BLaER1 treated with 17β-estradiol and CSF1 and Interleukin-3, amounts not matched to agents 10 nM and 100 nM (cell line): ENCODE measurements around the gene SLC2A14.
"Not testable (repeated sequence)": the region's sequence is repeated elsewhere in the genome, so short reads cannot be mapped to it uniquely, and the experiment has no call there.

Experiments used
- H3K27ac ChIP-seq, 11 experiments: shearing (Covaris generic); formaldehyde crosslinking; 2 replicates each; pipeline ENCODE4 v1.8.1; 2022
- H3K27me3 ChIP-seq, 11 experiments: shearing (Covaris generic); formaldehyde crosslinking; 2 replicates each; pipeline ENCODE4 v1.8.1; 2022
- H3K36me3 ChIP-seq, 11 experiments: shearing (Covaris generic); formaldehyde crosslinking; 2 replicates each; pipeline ENCODE4 v1.8.1; 2022
- H3K4me1 ChIP-seq, 10 experiments: shearing (Covaris generic); formaldehyde crosslinking; 2 replicates each; pipeline ENCODE4 v1.8.1; 2022
- H3K4me2 ChIP-seq, 11 experiments: shearing (Covaris generic); formaldehyde crosslinking; 2 replicates each; pipeline ENCODE4 v1.8.1; 2022
- H3K4me3 ChIP-seq, 10 experiments: shearing (Covaris generic); formaldehyde crosslinking; 2 replicates each; pipeline ENCODE4 v1.8.1; 2022
- H3K9ac ChIP-seq, 11 experiments: shearing (Covaris generic); formaldehyde crosslinking; 2 replicates each; pipeline ENCODE4 v1.8.1; 2022
- H3K9me3 ChIP-seq, 11 experiments: shearing (Covaris generic); formaldehyde crosslinking; replicated peaks in 1 of 11; 2 replicates each; pipeline ENCODE4 v1.8.1; 2022
- H4K20me1 ChIP-seq, 11 experiments: shearing (Covaris generic); formaldehyde crosslinking; 2 replicates each; pipeline ENCODE4 v1.8.1; 2022
- Cebpa-rat ChIP-seq, 11 experiments: shearing (Covaris generic); IDR thresholded peaks; 2 replicates each; pipeline ENCODE4 v1.8.1; 2022

SLC2A14 gene

GRCh38 chr12:7801460-7801859 lies 71.3 kb downstream of the SLC2A14 start:
- H3K4me1 ChIP-seq, result peaks cover 0 to 7% (median 0%) of the 10 kb centered on the region in 10 experiments; a peak in 1 of 20 replicates
- H3K4me2 ChIP-seq, result no peak overlapping the region
- no peaks in the 10 kb centered on the region for H3K9me3 ChIP-seq
- no peak for TF ChIP-seq Cebpa-rat (IDR thresholded peaks at IDR 0.05)
- no peak overlapping the region for H3K4me3 ChIP-seq
- no peaks in the 10 kb centered on the region for H3K36me3 ChIP-seq
- no peaks in the 10 kb centered on the region for H3K27me3 ChIP-seq
- no peak overlapping the region for H3K9ac ChIP-seq
- no peaks in the 10 kb centered on the region for H4K20me1 ChIP-seq
- no peak overlapping the region for H3K27ac ChIP-seq

- H3K9me3 ChIP-seq, H3K4me1 ChIP-seq, H3K36me3 ChIP-seq, H3K27ac ChIP-seq, H3K9ac ChIP-seq, H4K20me1 ChIP-seq, H3K27me3 ChIP-seq, H3K4me3 ChIP-seq: not testable (repeated sequence)
- H3K4me2 ChIP-seq, result 0 out of 22 replicates have a peak overlapping the region, but pooled peaks of 1 of the 11 experiments have one; percentile 15
Measured at GRCh38 chr12:7798750-7799308, 73.9 kb downstream of the SLC2A14 start.

- 0 out of 22 replicates have a peak overlapping the region, but pooled peaks of 1 of the 11 experiments have one; percentile 15 for H3K4me2 ChIP-seq
- no peak overlapping the region for H3K9ac ChIP-seq
- H3K4me3 ChIP-seq, result no peak overlapping the region
- no peak for TF ChIP-seq Cebpa-rat (IDR thresholded peaks at IDR 0.05)
- no peaks in the 10 kb centered on the region for H4K20me1 ChIP-seq
- no peaks in the 10 kb centered on the region for H3K9me3 ChIP-seq
- no peaks in the 10 kb centered on the region for H3K27me3 ChIP-seq
- no peaks in the 10 kb centered on the region for H3K36me3 ChIP-seq
- peaks cover 0 to 7% (median 0%) of the 10 kb centered on the region in 10 experiments; a peak in 1 of 20 replicates for H3K4me1 ChIP-seq
- H3K27ac ChIP-seq, result no peak overlapping the region
Measured at GRCh38 chr12:7797698-7798398, 74.9 kb downstream of the SLC2A14 start.

GRCh38 chr12:7797269-7797668 lies 75.4 kb downstream of the SLC2A14 start:
- H3K4me2 ChIP-seq, H3K4me3 ChIP-seq, H3K36me3 ChIP-seq, H3K9me3 ChIP-seq, H3K27ac ChIP-seq, H3K9ac ChIP-seq, H4K20me1 ChIP-seq, H3K4me1 ChIP-seq, H3K27me3 ChIP-seq: not testable (repeated sequence)

- no peaks in the 10 kb centered on the region for H3K9me3 ChIP-seq
- no peak overlapping the region for H3K4me3 ChIP-seq
- no peaks in the 10 kb centered on the region for H3K36me3 ChIP-seq
- H3K4me2 ChIP-seq, result no peak overlapping the region
- peaks cover 0 to 3% (median 0%) of the 10 kb centered on the region in 10 experiments; a peak in 1 of 20 replicates for H3K4me1 ChIP-seq
- H3K27ac ChIP-seq, result no peak overlapping the region
- no peaks in the 10 kb centered on the region for H4K20me1 ChIP-seq
- TF ChIP-seq Cebpa-rat (IDR thresholded peaks at IDR 0.05), result no peak
- no peaks in the 10 kb centered on the region for H3K27me3 ChIP-seq
- H3K9ac ChIP-seq, result no peak overlapping the region
Measured at GRCh38 chr12:7793211-7793610, 79.5 kb downstream of the SLC2A14 start.

GRCh38 chr12:7788884-7789528 lies 83.7 kb downstream of the SLC2A14 start, which contains the start of gene NANOG:
NANOG (plus strand) TSS chr12:7789402; CDS start chr12:7789615, 213 bp downstream.
- H3K27ac ChIP-seq, H3K4me2 ChIP-seq, H3K36me3 ChIP-seq, H4K20me1 ChIP-seq, H3K9me3 ChIP-seq, H3K4me1 ChIP-seq, H3K27me3 ChIP-seq, H3K9ac ChIP-seq, H3K4me3 ChIP-seq: not testable (repeated sequence)

- Histone ChIP-seq H3K4me2 (no peak overlapping the region), H4K20me1 (no peaks in the 10 kb centered on the region), H3K27me3 (no peaks in the 10 kb centered on the region), H3K4me3 (no peak overlapping the region), H3K4me1 (peaks cover 0 to 9% (median 5%) of the 10 kb centered on the region in 10 experiments; a peak in 6 of 20 replicates), H3K9me3 (no peaks in the 10 kb centered on the region), H3K9ac (no peak overlapping the region), H3K27ac (no peak overlapping the region), H3K36me3 (no peaks in the 10 kb centered on the region)
- no peak for TF ChIP-seq Cebpa-rat (IDR thresholded peaks at IDR 0.05)
Measured at GRCh38 chr12:7788294-7788660, 84.4 kb downstream of the SLC2A14 start.

- Histone ChIP-seq H3K4me3 (no peak overlapping the region), H3K9ac (no peak overlapping the region)
Measured at GRCh38 chr12:7787574-7788293, 85.0 kb downstream of the SLC2A14 start.

GRCh38 chr12:7784701-7785100 lies 88.0 kb downstream of the SLC2A14 start:
- Histone ChIP-seq H3K9me3 (no peaks in the 10 kb centered on the region), H3K36me3 (no peaks in the 10 kb centered on the region), H3K9ac (no peak overlapping the region), H3K4me1 (peaks cover 0 to 9% (median 5%) of the 10 kb centered on the region in 10 experiments; a peak in 6 of 20 replicates), H4K20me1 (no peaks in the 10 kb centered on the region), H3K4me3 (no peak overlapping the region), H3K27me3 (no peaks in the 10 kb centered on the region), H3K4me2 (peak overlapping the region in 3 of 11 experiments; percentile 0 to 19 (median 6); a peak in 1 of 22 replicates), H3K27ac (no peak overlapping the region)
- TF ChIP-seq Cebpa-rat (IDR thresholded peaks at IDR 0.05), result no peak

More at GRCh38 chr12:7787574-7788293, 85.0 kb downstream of the SLC2A14 start:
- Histone ChIP-seq H3K4me2 (no peak overlapping the region), H4K20me1 (no peaks in the 10 kb centered on the region), H3K27me3 (no peaks in the 10 kb centered on the region), H3K36me3 (no peaks in the 10 kb centered on the region), H3K27ac (no peak overlapping the region), H3K9me3 (no peaks in the 10 kb centered on the region), H3K4me1 (peaks cover 0 to 9% (median 5%) of the 10 kb centered on the region in 10 experiments; a peak in 6 of 20 replicates)
- TF ChIP-seq Cebpa-rat (IDR thresholded peaks at IDR 0.05), result no peak

- not testable (repeated sequence) for H4K20me1 ChIP-seq, H3K4me2 ChIP-seq, H3K27ac ChIP-seq, H3K9me3 ChIP-seq, H3K9ac ChIP-seq, H3K4me1 ChIP-seq, H3K36me3 ChIP-seq, H3K4me3 ChIP-seq, H3K27me3 ChIP-seq
Measured at GRCh38 chr12:7783433-7783832, 89.3 kb downstream of the SLC2A14 start.
